Astrocyte (in vitro differentiated cells and primary cell): ENCODE data around the gene ACOT8. TPM values are rescaled to one million over a fixed set of nuclear protein-coding genes. Genes with fewer than 3 reads are reported as not detected.

Experiments
- DNase-seq: peaks from one replicate; pipeline ENCODE4 v3.0.0-alpha.2; 2010; ENCODE audit warnings: low read depth
- FAIRE-seq: peaks from 2 replicates; lab custom pipeline; 2011; peaks lifted over from hg19 to GRCh38; lab: Jason Lieb, UNC
- H2AFZ ChIP-seq: 2 replicates; pipeline ENCODE4 v1.6.0; 2012; ENCODE audit warnings: low read depth, low read length, inconsistent platforms
- H3K27ac ChIP-seq: 2 replicates; pipeline ENCODE4 v1.5.1; 2011; ENCODE audit warnings: low read depth, low read length, inconsistent platforms
- H3K27me3 ChIP-seq: 2 replicates; pipeline ENCODE4 v1.6.0; 2011; ENCODE audit warnings: low read length, inconsistent platforms; ENCODE audit not compliant: insufficient read depth
- H3K36me3 ChIP-seq: 2 replicates; pipeline ENCODE4 v1.5.1; 2011; ENCODE audit warnings: low read length, inconsistent platforms; ENCODE audit not compliant: insufficient read depth
- H3K4me1 ChIP-seq: 2 replicates; pipeline ENCODE4 v1.5.1; 2011; ENCODE audit warnings: low read length, inconsistent platforms; ENCODE audit not compliant: insufficient read depth
- H3K4me2 ChIP-seq: 2 replicates; pipeline ENCODE4 v1.6.0; 2012; ENCODE audit warnings: low read length, inconsistent platforms
- H3K4me3 ChIP-seq: 2 replicates; pipeline ENCODE4 v1.5.1; 2011; ENCODE audit warnings: low read depth, mild to moderate bottlenecking, low read length, inconsistent platforms; ENCODE audit not compliant: insufficient read depth
- H3K79me2 ChIP-seq: 2 replicates; pipeline ENCODE4 v1.6.0; 2012; ENCODE audit warnings: mild to moderate bottlenecking, low read length, inconsistent platforms; ENCODE audit not compliant: insufficient read depth
- H3K9ac ChIP-seq: 2 replicates; pipeline ENCODE4 v1.6.0; 2012; ENCODE audit warnings: mild to moderate bottlenecking, low read length, inconsistent platforms
- H3K9me3 ChIP-seq: 2 replicates; pipeline ENCODE4 v1.5.1; 2012; ENCODE audit warnings: low read depth, mild to moderate bottlenecking, low read length, inconsistent platforms; ENCODE audit not compliant: insufficient read depth
- H4K20me1 ChIP-seq: 2 replicates; pipeline ENCODE4 v1.6.0; 2012; ENCODE audit warnings: low read length, inconsistent platforms; ENCODE audit not compliant: insufficient read depth
- H3K27ac Mint-ChIP-seq: one replicate; pipeline ENCODE4 v1.8.0; 2021; ENCODE audit warnings: mild to moderate bottlenecking, mixed read lengths; ENCODE audit not compliant: unreplicated experiment
- H3K27me3 Mint-ChIP-seq: one replicate; pipeline ENCODE4 v1.8.0; 2021; ENCODE audit warnings: low read depth, mixed read lengths; ENCODE audit not compliant: unreplicated experiment
- H3K36me3 Mint-ChIP-seq: one replicate; pipeline ENCODE4 v1.8.0; 2021; ENCODE audit warnings: low read depth, mixed read lengths; ENCODE audit not compliant: unreplicated experiment
- H3K4me1 Mint-ChIP-seq: one replicate; pipeline ENCODE4 v1.8.0; 2021; ENCODE audit warnings: low read depth, mixed read lengths; ENCODE audit not compliant: unreplicated experiment
- H3K4me3 Mint-ChIP-seq: one replicate; pipeline ENCODE4 v1.8.0; 2021; ENCODE audit warnings: mild to moderate bottlenecking, moderate library complexity, mixed read lengths; ENCODE audit not compliant: unreplicated experiment
- H3K9me3 Mint-ChIP-seq: one replicate; pipeline ENCODE4 v1.8.0; 2021; ENCODE audit warnings: mild to moderate bottlenecking, mixed read lengths; ENCODE audit not compliant: unreplicated experiment
- CTCF ChIP-seq: IDR thresholded peaks from 2 replicates; pipeline ENCODE4 v1.5.1; 2011; ENCODE audit warnings: low read depth, mild to moderate bottlenecking, inconsistent platforms, low read length, moderate library complexity; ENCODE audit not compliant: insufficient read depth
- EZH2 ChIP-seq: IDR thresholded peaks from 2 replicates; pipeline ENCODE4 v1.6.1; 2012; ENCODE audit warnings: mild to moderate bottlenecking, low read length, inconsistent platforms; ENCODE audit not compliant: insufficient read depth
- total RNA-seq: library from RNA; stranded (reverse); gene quantifications from 2 replicates; pipeline ENCODE4 v1.2.1, GENCODE V29; 2021

The ACOT8 gene
- total RNA-seq, 1 donor from 2014 or later, result 22.0 TPM

- Mint-ChIP-seq H3K27ac (no peak overlapping the region), H3K4me1 (peaks cover 21% of the 10 kb centered on the region), H3K4me3 (no peak overlapping the region), H3K9me3 (no peaks in the 10 kb centered on the region), H3K27me3 (peaks cover 7% of the 10 kb centered on the region), H3K36me3 (no peaks in the 10 kb centered on the region)
- no peaks in the 10 kb centered on the region for H3K27me3 ChIP-seq
- peak overlapping the region; percentile 20 for H3K4me2 ChIP-seq
- DNase-seq (no peak), FAIRE-seq (no peak)
- H3K9me3 ChIP-seq, result no peaks in the 10 kb centered on the region
- TF ChIP-seq CTCF (no peak), EZH2 (no peak)
- peak overlapping the region; percentile 47 for H2AFZ ChIP-seq
- peaks cover 8% of the 10 kb centered on the region for H3K4me1 ChIP-seq
- H3K9ac ChIP-seq, result no peak overlapping the region
- H4K20me1 ChIP-seq, result no peaks in the 10 kb centered on the region
- no peaks in the 10 kb centered on the region for H3K79me2 ChIP-seq
- no peak overlapping the region for H3K4me3 ChIP-seq
- no peak overlapping the region for H3K27ac ChIP-seq
- H3K36me3 ChIP-seq, result no peaks in the 10 kb centered on the region
Observed at GRCh38 chr20:45826381-45827019, 30.7 kb downstream of the ACOT8 start.

GRCh38 chr20:45823949-45824835 lies 33.0 kb downstream of the ACOT8 start:
- Histone ChIP-seq H3K9ac (no peak overlapping the region), H3K27ac (no peak overlapping the region), H3K4me3 (no peak overlapping the region), H3K9me3 (no peaks in the 10 kb centered on the region), H3K4me1 (peaks cover 8% of the 10 kb centered on the region), H2AFZ (peak overlapping the region; percentile 66), H3K36me3 (no peaks in the 10 kb centered on the region), H3K27me3 (no peaks in the 10 kb centered on the region), H3K4me2 (peak overlapping the region; percentile 35), H4K20me1 (no peaks in the 10 kb centered on the region), H3K79me2 (no peaks in the 10 kb centered on the region)
- Mint-ChIP-seq H3K27ac (no peak overlapping the region), H3K4me1 (peaks cover 21% of the 10 kb centered on the region), H3K4me3 (no peak overlapping the region), H3K27me3 (peaks cover 7% of the 10 kb centered on the region), H3K9me3 (no peaks in the 10 kb centered on the region), H3K36me3 (no peaks in the 10 kb centered on the region)
- FAIRE-seq, result no peak
- TF ChIP-seq EZH2, result no peak
- no peak for TF ChIP-seq CTCF
- DNase-seq, result no peak
